WI38 (cell line): ENCODE data around the gene TMEM97.

ENCODE experiments used
- H3K4me3 ChIP-seq: 2 replicates; pipeline ENCODE4 v1.5.1; 2011; ENCODE audit warnings: low read depth, mild to moderate bottlenecking, control low read depth, low read length
- TF ChIP-seq, protein P1 (sequence below): IDR thresholded peaks from 2 replicates; pipeline ENCODE4 v1.5.1; 2012; ENCODE audit warnings: low read depth, mild to moderate bottlenecking, control low read depth, low read length

Gene TMEM97

DNA sequence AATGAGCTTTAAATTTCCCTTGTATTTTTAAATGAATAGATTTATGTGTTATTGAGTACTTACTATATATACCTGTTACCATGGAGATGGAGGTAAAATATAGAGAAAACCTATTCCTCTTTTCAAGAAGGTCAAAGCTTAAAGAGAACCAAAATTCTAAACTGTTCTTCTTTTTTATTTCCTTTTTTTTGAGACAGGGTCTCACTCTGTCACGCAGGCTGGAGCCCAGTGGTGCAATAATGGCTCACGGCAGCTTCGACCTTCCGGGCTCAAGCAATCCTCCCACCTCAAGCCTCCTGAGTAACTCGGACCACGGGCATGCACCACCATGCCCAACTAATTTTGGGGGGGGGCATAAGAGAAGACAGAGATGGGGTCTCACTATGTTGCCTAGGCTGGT lies 25.0 kb upstream of the TMEM97 start:
- no peak overlapping the region for H3K4me3 ChIP-seq
- TF ChIP-seq, protein P1, sequence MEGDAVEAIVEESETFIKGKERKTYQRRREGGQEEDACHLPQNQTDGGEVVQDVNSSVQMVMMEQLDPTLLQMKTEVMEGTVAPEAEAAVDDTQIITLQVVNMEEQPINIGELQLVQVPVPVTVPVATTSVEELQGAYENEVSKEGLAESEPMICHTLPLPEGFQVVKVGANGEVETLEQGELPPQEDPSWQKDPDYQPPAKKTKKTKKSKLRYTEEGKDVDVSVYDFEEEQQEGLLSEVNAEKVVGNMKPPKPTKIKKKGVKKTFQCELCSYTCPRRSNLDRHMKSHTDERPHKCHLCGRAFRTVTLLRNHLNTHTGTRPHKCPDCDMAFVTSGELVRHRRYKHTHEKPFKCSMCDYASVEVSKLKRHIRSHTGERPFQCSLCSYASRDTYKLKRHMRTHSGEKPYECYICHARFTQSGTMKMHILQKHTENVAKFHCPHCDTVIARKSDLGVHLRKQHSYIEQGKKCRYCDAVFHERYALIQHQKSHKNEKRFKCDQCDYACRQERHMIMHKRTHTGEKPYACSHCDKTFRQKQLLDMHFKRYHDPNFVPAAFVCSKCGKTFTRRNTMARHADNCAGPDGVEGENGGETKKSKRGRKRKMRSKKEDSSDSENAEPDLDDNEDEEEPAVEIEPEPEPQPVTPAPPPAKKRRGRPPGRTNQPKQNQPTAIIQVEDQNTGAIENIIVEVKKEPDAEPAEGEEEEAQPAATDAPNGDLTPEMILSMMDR = no peak

DNA sequence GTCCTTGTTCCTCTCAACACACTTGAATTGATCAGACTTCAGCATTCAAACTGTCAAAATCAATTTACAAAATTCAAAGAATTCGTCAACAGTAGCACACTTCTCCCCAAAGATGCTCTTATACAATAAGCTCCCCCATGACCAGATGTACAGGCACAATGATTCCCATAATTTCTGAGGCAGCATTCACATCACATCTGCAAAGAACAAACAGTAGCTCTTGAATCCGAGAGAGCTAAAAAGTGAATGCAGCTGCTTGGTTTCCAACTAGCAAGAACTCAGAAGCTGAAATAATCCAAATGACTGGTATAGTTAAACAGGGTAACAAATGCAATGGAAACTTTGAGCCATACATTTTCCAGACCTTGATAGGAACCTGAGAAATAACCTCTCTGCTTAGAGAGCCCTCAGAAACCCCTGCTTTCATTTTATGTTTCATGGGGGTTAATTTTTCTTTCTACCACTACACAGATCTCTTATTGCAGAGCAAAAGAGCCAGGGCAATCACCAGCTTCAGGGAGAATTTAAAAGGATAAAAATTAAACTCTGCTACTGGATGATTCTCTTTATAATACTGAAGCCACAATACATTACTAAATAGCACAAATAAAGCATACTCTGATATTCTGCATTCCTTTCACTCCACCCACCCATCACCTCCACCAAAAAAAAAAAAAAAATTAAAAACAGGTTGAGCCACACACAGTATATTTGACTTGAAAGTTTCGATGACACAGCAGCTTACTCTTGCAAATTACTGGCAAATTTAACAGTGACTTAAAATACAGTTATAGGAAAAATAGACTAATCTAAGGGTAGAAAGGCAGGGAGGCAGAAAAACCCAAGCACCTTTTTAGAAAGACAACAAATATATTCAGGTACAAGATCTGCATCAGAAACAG lies 23.1 kb upstream of the TMEM97 start:
- no peak overlapping the region for H3K4me3 ChIP-seq
- TF ChIP-seq, protein P1 = no peak

DNA sequence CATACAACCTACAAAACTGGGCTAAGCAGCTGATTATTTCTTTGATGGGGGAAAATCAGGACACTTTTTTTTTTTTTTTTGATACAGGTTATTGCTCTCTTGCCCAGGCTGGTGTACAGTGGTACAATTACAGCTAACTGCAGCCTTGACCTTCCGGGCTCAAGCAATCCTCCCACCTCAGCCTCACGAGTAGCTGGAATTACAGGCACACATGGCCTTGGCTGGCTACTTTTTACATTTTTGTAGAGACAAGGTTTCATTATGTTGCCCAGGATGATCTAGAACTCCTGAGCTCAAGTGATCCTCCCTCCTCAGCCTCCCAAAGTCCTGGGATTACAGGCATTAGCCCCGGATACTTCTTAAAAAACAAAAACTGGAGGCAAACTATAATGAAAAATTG lies 20.6 kb upstream of the TMEM97 start:
- TF ChIP-seq, protein P1 = no peak
- no peak overlapping the region for H3K4me3 ChIP-seq

DNA sequence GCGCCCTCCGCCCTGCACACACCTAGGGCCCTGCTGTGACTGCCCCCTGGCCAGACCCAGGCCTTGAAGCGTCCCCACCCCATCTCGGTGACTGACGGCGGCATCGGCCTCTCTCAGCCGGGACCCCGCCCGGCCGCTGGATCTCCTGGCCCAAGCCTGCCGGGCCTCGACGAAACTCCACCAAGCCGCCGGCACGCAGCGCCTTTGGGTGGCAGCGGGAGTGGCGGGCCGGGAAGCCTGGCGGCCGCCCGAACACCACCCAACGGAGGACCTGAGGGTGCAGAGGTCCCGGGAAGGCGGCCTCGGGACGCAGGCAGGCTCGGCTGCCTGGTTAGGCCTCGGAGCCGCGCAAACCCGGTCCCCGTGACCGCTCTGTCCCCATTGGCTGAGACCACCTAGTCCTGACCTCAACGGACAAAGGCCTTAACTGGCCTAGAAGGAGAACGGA lies 12.0 kb upstream of the TMEM97 start:
- H3K4me3 ChIP-seq = no peak overlapping the region
- TF ChIP-seq, protein P1 = no peak

DNA sequence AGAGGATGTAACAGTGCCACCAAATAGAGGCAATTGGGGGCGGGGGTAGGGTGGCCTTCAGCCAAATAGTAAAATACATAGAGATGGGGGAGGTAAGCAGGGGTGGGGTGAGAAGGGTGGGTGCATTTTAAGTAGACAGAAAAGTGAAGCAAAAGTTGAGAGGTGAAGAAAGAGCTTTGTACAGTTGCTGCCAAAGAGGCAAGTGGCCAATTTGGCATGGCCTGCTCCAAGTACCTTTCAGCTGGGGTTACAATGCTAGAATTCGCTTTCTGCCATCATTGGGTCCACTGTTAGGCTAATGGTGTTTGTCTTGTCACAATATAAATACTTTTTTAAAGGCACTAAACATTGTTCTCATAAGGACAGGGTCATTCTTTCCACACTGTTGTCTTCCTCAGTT lies 5.2 kb upstream of the TMEM97 start:
- H3K4me3 ChIP-seq = no peak overlapping the region
- TF ChIP-seq, protein P1 = no peak

DNA sequence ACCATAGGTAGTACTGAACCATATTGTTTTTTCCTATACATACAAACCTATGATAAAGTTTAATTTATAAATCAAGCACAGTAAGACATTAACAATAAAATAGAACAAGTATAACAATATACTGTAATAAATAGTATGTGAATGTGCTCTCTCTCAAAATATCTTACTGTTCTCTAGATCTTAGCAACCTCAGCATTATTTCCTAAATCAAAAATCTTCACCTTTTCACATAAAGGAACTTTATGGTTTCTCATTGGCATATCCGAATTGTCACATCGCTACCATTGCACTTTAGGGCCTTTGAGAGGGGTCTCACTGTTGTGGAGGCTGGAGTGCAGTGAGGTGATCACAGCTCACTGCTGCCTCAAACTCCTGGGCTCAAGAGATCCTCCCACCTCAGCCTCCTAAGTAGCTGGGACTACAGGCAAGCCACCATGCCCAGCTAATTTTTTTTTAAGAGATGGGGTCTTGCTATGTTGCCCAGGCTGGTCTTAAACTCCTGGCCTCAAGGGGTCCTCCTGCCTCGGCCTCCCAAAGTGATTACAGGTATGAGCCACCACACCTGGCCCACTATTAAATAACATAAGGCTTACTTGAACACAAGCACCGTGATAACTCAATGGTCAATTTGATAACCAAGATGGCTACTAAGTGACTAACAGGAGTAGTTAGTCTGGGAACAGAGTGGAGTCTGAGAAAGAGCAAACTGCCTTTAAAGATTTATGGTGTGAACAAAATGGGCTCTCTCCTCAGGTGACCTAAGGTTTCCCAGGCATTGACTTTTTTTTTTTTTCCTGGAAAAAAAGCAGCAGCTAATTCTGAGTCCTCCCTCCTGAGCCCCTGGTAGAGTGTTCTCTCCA lies 2.9 kb upstream of the TMEM97 start:
- TF ChIP-seq, protein P1 = no peak
- H3K4me3 ChIP-seq = no peak overlapping the region
